ENCODE results near the gene CELA3A. TPM values are rescaled to one million over a fixed set of nuclear protein-coding genes. Genes with fewer than 3 reads are reported as not detected.

CELA3A gene
- total and polyA plus RNA-seq, 12 donors, result 1.6 to 9.4 (median 3.1) TPM; not detected in 7

- no peaks in the 10 kb centered on the region for H3K9me3 ChIP-seq (replicated peaks in 1 of 3)
- peaks cover 0 to 4% of the 10 kb centered on the region in 2 donors for H3K36me3 ChIP-seq (replicated peaks in 1 of 2)
- peaks cover 25 to 49% of the 10 kb centered on the region in 2 donors for H3K4me1 ChIP-seq (replicated peaks in 1 of 2)
- intact Hi-C loops (cut with DNase I), result no loop called here
- DNase-seq, result no peak
- TF ChIP-seq CTCF (IDR thresholded peaks at IDR 0.05) (no peak), POLR2A (IDR thresholded peaks at IDR 0.05) (no peak)
- H3K4me3 ChIP-seq, result peak overlapping the region in 3 of 4 donors; percentile 81 to 100 (median 84)
- H3K27ac ChIP-seq, result peak overlapping the region; percentile 51 to 100 (median 99)
- WGBS, 4 donors, result 40 to 50% (median 47%) methylated on average over 19 of the region's 19 CpGs
- no peaks in the 10 kb centered on the region for H3K27me3 ChIP-seq
Measured at GRCh38 chr1:22053861-22054770, 52.7 kb downstream of the CELA3A start.

- Histone ChIP-seq H3K9me3 (replicated peaks in 1 of 3) (no peaks in the 10 kb centered on the region), H3K36me3 (replicated peaks in 1 of 2) (peaks cover 0 to 4% of the 10 kb centered on the region in 2 donors), H3K4me3 (no peak overlapping the region), H3K27ac (peak overlapping the region in 1 of 5 donors; percentile 47), H3K4me1 (replicated peaks in 1 of 2) (peaks cover 25 to 60% of the 10 kb centered on the region in 2 donors), H3K27me3 (no peaks in the 10 kb centered on the region)
- no peak for TF ChIP-seq POLR2A (IDR thresholded peaks at IDR 0.05)
- no peak for TF ChIP-seq CTCF (IDR thresholded peaks at IDR 0.05)
- no peak for DNase-seq
- WGBS, 4 donors, result 57 to 61% (median 58%) methylated on average over 6 of the region's 6 CpGs
- intact Hi-C loops (cut with DNase I), result no loop called here
Measured at GRCh38 chr1:22055463-22055862, 54.0 kb downstream of the CELA3A start.

- TF ChIP-seq CTCF (IDR thresholded peaks at IDR 0.05) (no peak), POLR2A (IDR thresholded peaks at IDR 0.05) (no peak)
- H3K36me3 ChIP-seq (replicated peaks in 1 of 2), result peaks cover 0 to 4% of the 10 kb centered on the region in 2 donors
- no peaks in the 10 kb centered on the region for H3K27me3 ChIP-seq
- peak overlapping the region in 2 of 5 donors; percentile 1 to 14 for H3K27ac ChIP-seq
- 17 to 41% (median 26%) methylated on average over 1 of the region's 1 CpG for WGBS, 4 donors
- H3K4me1 ChIP-seq (replicated peaks in 1 of 2), result peaks cover 25 to 66% of the 10 kb centered on the region in 2 donors
- DNase-seq, result no peak
- no peaks in the 10 kb centered on the region for H3K9me3 ChIP-seq (replicated peaks in 1 of 3)
- intact Hi-C loops (cut with DNase I), result no loop called here
- H3K4me3 ChIP-seq, result peak overlapping the region in 1 of 4 donors; percentile 1
Measured at GRCh38 chr1:22056043-22056442, 54.6 kb downstream of the CELA3A start.

GRCh38 chr1:22056936-22057335 lies 55.5 kb downstream of the CELA3A start:
- no peak for DNase-seq
- Histone ChIP-seq H3K27me3 (no peaks in the 10 kb centered on the region), H3K36me3 (replicated peaks in 1 of 2) (peaks cover 0 to 4% of the 10 kb centered on the region in 2 donors), H3K4me3 (no peak overlapping the region), H3K9me3 (replicated peaks in 1 of 3) (no peaks in the 10 kb centered on the region), H3K4me1 (replicated peaks in 1 of 2) (peaks cover 28 to 75% of the 10 kb centered on the region in 2 donors), H3K27ac (peak overlapping the region in 2 of 5 donors; percentile 1 to 14)
- no peak for TF ChIP-seq POLR2A (IDR thresholded peaks at IDR 0.05)
- no peak for TF ChIP-seq CTCF (IDR thresholded peaks at IDR 0.05)
- intact Hi-C loops (cut with DNase I), result no loop called here
- 48 to 58% (median 50%) methylated on average over 2 of the region's 2 CpGs for WGBS, 4 donors

Data from adrenal gland (tissue), 12 donors.